Measurements from ENCODE around the gene CNKSR3.

Gene CNKSR3

DNA sequence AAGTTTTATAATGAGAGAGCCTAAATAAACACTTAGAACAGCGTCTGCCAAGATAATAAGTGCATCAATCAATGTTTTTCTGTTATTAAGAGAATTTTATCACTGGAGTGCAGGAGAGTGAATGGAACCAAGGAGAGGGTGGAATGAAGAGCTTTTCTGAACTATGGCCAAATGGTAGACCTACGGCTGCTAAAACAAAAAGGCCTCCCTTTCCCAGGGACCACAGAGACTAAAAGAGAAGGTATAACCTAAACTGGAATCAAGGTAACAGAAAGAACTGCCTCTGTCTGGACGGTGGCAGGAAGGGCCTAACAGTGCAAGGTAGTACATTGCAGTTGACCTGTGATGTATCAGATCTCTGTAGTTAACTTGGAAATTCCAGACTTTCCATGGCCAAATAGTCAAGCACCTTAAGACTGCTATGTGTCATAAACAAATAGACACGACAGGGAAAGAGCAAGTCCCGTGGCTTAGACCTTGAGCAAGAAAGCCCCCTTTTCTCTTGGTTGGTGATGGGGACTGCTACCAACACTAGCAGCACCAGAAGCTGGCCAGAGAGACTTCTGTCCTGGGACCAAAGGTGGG lies 5.5 kb downstream of the CNKSR3 start:
- TF ChIP-seq EP300 (IDR thresholded peaks at IDR 0.05; ENCODE audit: borderline replicate concordance) (no peak), CEBPB (IDR thresholded peaks at IDR 0.05) (no peak), FOXM1 (IDR thresholded peaks at IDR 0.05; ENCODE audit: borderline replicate concordance, low read depth) (no peak), RAD21 (IDR thresholded peaks at IDR 0.05; ENCODE audit: low read depth) (no peak), TEAD4 (IDR thresholded peaks at IDR 0.05) (no peak), TCF12 (IDR thresholded peaks at IDR 0.05; ENCODE audit: low read depth) (no peak), YY1 (IDR thresholded peaks at IDR 0.05; ENCODE audit: low read depth) (no peak), EGR1 (IDR thresholded peaks at IDR 0.05) (no peak), CREB1 (IDR thresholded peaks at IDR 0.05; ENCODE audit: low read depth) (no peak), NFIC (IDR thresholded peaks at IDR 0.05) (no peak), TAF1 (IDR thresholded peaks at IDR 0.05; ENCODE audit: low read depth) (no peak), ZBTB7A (IDR thresholded peaks at IDR 0.05; ENCODE audit: low read depth) (no peak)
- TF ChIP-seq, protein P1, sequence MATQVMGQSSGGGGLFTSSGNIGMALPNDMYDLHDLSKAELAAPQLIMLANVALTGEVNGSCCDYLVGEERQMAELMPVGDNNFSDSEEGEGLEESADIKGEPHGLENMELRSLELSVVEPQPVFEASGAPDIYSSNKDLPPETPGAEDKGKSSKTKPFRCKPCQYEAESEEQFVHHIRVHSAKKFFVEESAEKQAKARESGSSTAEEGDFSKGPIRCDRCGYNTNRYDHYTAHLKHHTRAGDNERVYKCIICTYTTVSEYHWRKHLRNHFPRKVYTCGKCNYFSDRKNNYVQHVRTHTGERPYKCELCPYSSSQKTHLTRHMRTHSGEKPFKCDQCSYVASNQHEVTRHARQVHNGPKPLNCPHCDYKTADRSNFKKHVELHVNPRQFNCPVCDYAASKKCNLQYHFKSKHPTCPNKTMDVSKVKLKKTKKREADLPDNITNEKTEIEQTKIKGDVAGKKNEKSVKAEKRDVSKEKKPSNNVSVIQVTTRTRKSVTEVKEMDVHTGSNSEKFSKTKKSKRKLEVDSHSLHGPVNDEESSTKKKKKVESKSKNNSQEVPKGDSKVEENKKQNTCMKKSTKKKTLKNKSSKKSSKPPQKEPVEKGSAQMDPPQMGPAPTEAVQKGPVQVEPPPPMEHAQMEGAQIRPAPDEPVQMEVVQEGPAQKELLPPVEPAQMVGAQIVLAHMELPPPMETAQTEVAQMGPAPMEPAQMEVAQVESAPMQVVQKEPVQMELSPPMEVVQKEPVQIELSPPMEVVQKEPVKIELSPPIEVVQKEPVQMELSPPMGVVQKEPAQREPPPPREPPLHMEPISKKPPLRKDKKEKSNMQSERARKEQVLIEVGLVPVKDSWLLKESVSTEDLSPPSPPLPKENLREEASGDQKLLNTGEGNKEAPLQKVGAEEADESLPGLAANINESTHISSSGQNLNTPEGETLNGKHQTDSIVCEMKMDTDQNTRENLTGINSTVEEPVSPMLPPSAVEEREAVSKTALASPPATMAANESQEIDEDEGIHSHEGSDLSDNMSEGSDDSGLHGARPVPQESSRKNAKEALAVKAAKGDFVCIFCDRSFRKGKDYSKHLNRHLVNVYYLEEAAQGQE (IDR thresholded peaks at IDR 0.05; ENCODE audit: low read depth) = no peak
- TF ChIP-seq, protein P2, sequence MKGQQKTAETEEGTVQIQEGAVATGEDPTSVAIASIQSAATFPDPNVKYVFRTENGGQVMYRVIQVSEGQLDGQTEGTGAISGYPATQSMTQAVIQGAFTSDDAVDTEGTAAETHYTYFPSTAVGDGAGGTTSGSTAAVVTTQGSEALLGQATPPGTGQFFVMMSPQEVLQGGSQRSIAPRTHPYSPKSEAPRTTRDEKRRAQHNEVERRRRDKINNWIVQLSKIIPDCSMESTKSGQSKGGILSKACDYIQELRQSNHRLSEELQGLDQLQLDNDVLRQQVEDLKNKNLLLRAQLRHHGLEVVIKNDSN (IDR thresholded peaks at IDR 0.05) = no peak
- TF ChIP-seq, protein P3, sequence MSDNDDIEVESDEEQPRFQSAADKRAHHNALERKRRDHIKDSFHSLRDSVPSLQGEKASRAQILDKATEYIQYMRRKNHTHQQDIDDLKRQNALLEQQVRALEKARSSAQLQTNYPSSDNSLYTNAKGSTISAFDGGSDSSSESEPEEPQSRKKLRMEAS (IDR thresholded peaks at IDR 0.05) = no peak

DNA sequence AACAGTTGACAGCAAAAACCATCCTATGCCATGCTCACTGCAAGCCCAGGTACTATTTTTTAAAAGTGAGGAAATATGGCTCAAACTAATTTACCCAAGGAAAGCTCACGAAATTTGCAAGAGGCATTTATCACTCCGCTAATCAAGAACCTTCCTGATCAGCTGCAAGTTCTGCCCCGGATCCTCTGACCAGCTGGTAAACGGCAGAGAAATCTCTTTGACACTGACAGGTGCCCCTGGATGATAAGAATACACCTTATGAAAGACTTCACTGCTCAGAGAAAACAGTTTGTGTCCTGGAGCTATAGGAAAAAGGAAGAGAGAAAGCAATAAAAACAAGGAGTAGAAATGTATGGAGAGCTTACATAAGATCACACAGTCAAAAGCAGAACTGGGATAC lies 6.4 kb downstream of the CNKSR3 start:
- TF ChIP-seq NFIC (IDR thresholded peaks at IDR 0.05) (no peak), TCF12 (IDR thresholded peaks at IDR 0.05; ENCODE audit: low read depth) (no peak), EP300 (IDR thresholded peaks at IDR 0.05; ENCODE audit: borderline replicate concordance) (no peak), RAD21 (IDR thresholded peaks at IDR 0.05; ENCODE audit: low read depth) (no peak), YY1 (IDR thresholded peaks at IDR 0.05; ENCODE audit: low read depth) (no peak), EGR1 (IDR thresholded peaks at IDR 0.05) (no peak), TEAD4 (IDR thresholded peaks at IDR 0.05) (no peak), CEBPB (IDR thresholded peaks at IDR 0.05) (no peak), ZBTB7A (IDR thresholded peaks at IDR 0.05; ENCODE audit: low read depth) (no peak)
- TF ChIP-seq, protein P1 (IDR thresholded peaks at IDR 0.05; ENCODE audit: low read depth) = no peak
- TF ChIP-seq, protein P3 (IDR thresholded peaks at IDR 0.05) = no peak
- TF ChIP-seq, protein P2 (IDR thresholded peaks at IDR 0.05) = no peak

DNA sequence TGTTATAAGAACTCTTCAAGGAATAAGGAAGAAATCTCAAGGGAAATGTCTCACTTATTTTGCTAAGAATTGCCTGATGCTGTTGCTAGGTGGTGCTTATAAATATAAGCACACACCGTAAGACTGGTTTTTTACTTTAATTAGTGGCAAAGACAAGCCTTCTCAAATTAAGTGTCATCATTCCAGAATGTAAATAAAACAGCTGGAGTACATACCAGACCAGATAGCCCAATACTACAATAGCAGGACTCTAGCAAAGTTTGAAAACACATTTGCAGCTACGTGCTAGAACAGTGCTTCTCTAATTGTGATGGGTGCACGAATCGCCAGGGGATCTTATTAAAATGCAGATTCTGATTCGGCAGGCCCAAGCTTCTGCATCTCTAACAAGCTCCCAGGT lies 6.8 kb downstream of the CNKSR3 start:
- TF ChIP-seq TCF12 (IDR thresholded peaks at IDR 0.05; ENCODE audit: low read depth) = no peak
- no peak for TF ChIP-seq FOXM1 (IDR thresholded peaks at IDR 0.05; ENCODE audit: borderline replicate concordance, low read depth)
- no peak for TF ChIP-seq ZBTB7A (IDR thresholded peaks at IDR 0.05; ENCODE audit: low read depth)
- TF ChIP-seq EP300 (IDR thresholded peaks at IDR 0.05; ENCODE audit: borderline replicate concordance) = no peak
- TF ChIP-seq, protein P3 (IDR thresholded peaks at IDR 0.05) = no peak
- TF ChIP-seq, protein P1 (IDR thresholded peaks at IDR 0.05; ENCODE audit: low read depth) = no peak
- no peak for TF ChIP-seq RAD21 (IDR thresholded peaks at IDR 0.05; ENCODE audit: low read depth)

DNA sequence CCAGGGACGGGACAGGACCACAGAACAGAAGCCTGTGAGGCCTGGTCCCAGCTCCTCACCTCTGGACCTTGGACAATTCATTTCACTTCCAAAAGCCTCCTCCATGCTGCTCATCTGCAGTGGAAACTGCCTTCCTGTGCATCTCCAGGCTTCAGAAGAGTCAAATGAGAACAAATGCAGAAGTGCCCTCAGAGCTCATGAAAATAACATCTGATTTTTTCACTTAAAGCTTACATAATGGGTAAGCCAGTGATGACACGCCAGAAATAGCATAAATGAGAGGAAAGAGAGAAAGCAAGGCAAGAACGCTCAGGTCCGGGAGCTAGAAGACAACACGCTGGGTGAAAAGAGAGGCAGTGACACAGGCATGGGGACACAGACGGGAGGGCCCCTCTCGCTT lies 7.9 kb downstream of the CNKSR3 start:
- TF ChIP-seq EGR1 (IDR thresholded peaks at IDR 0.05) (no peak), TEAD4 (IDR thresholded peaks at IDR 0.05) (no peak), CEBPB (IDR thresholded peaks at IDR 0.05) (no peak), RAD21 (IDR thresholded peaks at IDR 0.05; ENCODE audit: low read depth) (no peak), TCF12 (IDR thresholded peaks at IDR 0.05; ENCODE audit: low read depth) (no peak), CREB1 (IDR thresholded peaks at IDR 0.05; ENCODE audit: low read depth) (no peak)
